HepG2 (cell line): ENCODE data around the gene C16orf95.

Source experiments
- NFIB ChIP-seq: sonication (generic); formaldehyde crosslinking; IDR thresholded peaks from 2 replicates; pipeline ENCODE4 v1.9.0; 2021; ENCODE audit warnings: missing genetic modification reagents, mild to moderate bottlenecking, borderline replicate concordance
- SOX5 ChIP-seq: IDR thresholded peaks from 2 replicates; pipeline ENCODE4 v1.6.1; 2016; ENCODE audit warnings: borderline replicate concordance

DNA sequence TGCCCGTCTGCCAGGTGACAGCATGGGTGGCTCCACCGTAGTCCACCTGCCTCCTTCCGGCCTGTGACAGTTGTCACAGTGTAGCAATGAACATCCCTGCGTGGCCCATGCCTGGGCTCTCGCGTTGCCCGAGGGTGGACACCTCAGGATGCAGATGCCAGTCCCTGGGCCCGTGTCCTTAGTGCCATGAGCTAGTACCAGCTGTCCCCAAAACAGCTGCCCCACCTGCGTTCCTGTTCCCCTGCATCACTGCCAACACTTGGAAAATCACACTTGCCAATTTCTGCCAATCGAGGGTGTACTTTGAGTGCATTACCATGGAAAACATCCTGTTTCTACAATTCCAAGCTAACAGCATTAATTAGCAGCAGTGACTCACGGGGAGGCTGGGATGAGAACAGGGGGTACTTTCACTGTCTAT is 9.0 kb upstream of the C16orf95 start:
- no peak for TF ChIP-seq NFIB
- TF ChIP-seq SOX5 (CRISPR knock-in tag), result no peak
